GM23338 (cell line): Measurements from ENCODE around the gene CIAO3. TPM values are rescaled to one million over a fixed set of nuclear protein-coding genes. Genes with fewer than 3 reads are reported as not detected.

Source experiments
- ATAC-seq: fragments of 200-7000 bp; cut with Tn5 transposase; 3 replicates; pipeline ENCODE4 v1.9.1; 2020
- DNase-seq: peaks from one replicate; pipeline ENCODE4 v3.0.0-alpha.2; 2015; ENCODE audit warnings: low spot score
- H2AFZ ChIP-seq: fragments of 200-600 bp; sonication (generic); 2 replicates; pipeline ENCODE4 v1.8.0; 2016; ENCODE audit warnings: antibody characterized with exemption, mild to moderate bottlenecking, moderate library complexity
- H3F3A ChIP-seq: fragments of 200-600 bp; sonication (generic); replicated peaks from 2 replicates; pipeline ENCODE4 v1.8.0; 2017; ENCODE audit warnings: antibody characterized with exemption, mixed run types, low read depth
- H3K27ac ChIP-seq: fragments of 200-600 bp; sonication (generic); 2 replicates; pipeline ENCODE4 v1.6.1; 2016; ENCODE audit warnings: low read depth
- H3K27me3 ChIP-seq: fragments of 200-600 bp; sonication (generic); 2 replicates; pipeline ENCODE4 v1.8.0; 2016; ENCODE audit warnings: mild to moderate bottlenecking, mixed run types, moderate library complexity; ENCODE audit not compliant: insufficient read depth
- H3K36me3 ChIP-seq: fragments of 200-600 bp; sonication (generic); 2 replicates; pipeline ENCODE4 v1.8.0; 2016; ENCODE audit warnings: mild to moderate bottlenecking; ENCODE audit not compliant: insufficient read depth
- H3K4me1 ChIP-seq: fragments of 200-600 bp; sonication (generic); 2 replicates; pipeline ENCODE4 v1.8.0; 2016; ENCODE audit warnings: mild to moderate bottlenecking, moderate library complexity; ENCODE audit not compliant: insufficient read depth
- H3K4me2 ChIP-seq: fragments of 200-600 bp; sonication (generic); 2 replicates; pipeline ENCODE4 v1.7.1; 2017; ENCODE audit warnings: mixed run types
- H3K4me3 ChIP-seq: fragments of 200-600 bp; sonication (generic); 2 replicates; pipeline ENCODE4 v1.6.1; 2016; ENCODE audit warnings: mixed run types
- H3K79me2 ChIP-seq: fragments of 200-600 bp; sonication (generic); replicated peaks from 2 replicates; pipeline ENCODE4 v1.8.0; 2017; ENCODE audit warnings: mild to moderate bottlenecking; ENCODE audit not compliant: insufficient read depth
- H3K9me2 ChIP-seq: fragments of 200-600 bp; sonication (generic); 2 replicates; pipeline ENCODE4 v1.8.0; 2017; ENCODE audit not compliant: insufficient read depth
- H4K20me1 ChIP-seq: fragments of 200-600 bp; sonication (generic); replicated peaks from 2 replicates; pipeline ENCODE4 v1.8.0; 2017; ENCODE audit warnings: mild to moderate bottlenecking; ENCODE audit not compliant: insufficient read depth
- H3K27ac Mint-ChIP-seq: 2 replicates; pipeline ENCODE4 v1.8.0; 2020; ENCODE audit warnings: inconsistent platforms, mild to moderate bottlenecking, moderate library complexity, mixed read lengths
- H3K27me3 Mint-ChIP-seq: 3 replicates; pipeline ENCODE4 v1.8.0; 2022; ENCODE audit warnings: low read depth, mild to moderate bottlenecking, moderate library complexity, mixed read lengths, inconsistent platforms; ENCODE audit not compliant: insufficient read depth, poor library complexity
- H3K36me3 Mint-ChIP-seq: 3 replicates; pipeline ENCODE4 v1.8.0; 2021; ENCODE audit warnings: low read depth, mild to moderate bottlenecking, inconsistent platforms, moderate library complexity, mixed read lengths
- H3K4me1 Mint-ChIP-seq: 3 replicates; pipeline ENCODE4 v1.8.0; 2020; ENCODE audit warnings: mild to moderate bottlenecking, inconsistent platforms, mixed read lengths
- H3K4me3 Mint-ChIP-seq: 3 replicates; pipeline ENCODE4 v1.8.0; 2021; ENCODE audit warnings: moderate library complexity, mild to moderate bottlenecking, inconsistent platforms, mixed read lengths
- H3K9me3 Mint-ChIP-seq: 3 replicates; pipeline ENCODE4 v1.8.0; 2020; ENCODE audit warnings: moderate library complexity, mild to moderate bottlenecking, inconsistent platforms, mixed read lengths
- CREB1 ChIP-seq: fragments of 250-450 bp; sonication (Bioruptor Pico); IDR thresholded peaks from 2 replicates; pipeline ENCODE4 v1.5.0; 2020; ENCODE audit warnings: low read depth, mild to moderate bottlenecking, moderate library complexity
- NANOG ChIP-seq: IDR thresholded peaks from 2 replicates; pipeline ENCODE4 v1.6.1; 2016; ENCODE audit warnings: antibody characterized with exemption, borderline replicate concordance
- POLR2AphosphoS5 ChIP-seq: IDR thresholded peaks from 2 replicates; pipeline ENCODE4 v1.6.1; 2016; ENCODE audit warnings: antibody characterized with exemption, low read depth
- STAT1 ChIP-seq: IDR thresholded peaks from one replicate; pipeline ENCODE4 v1.6.1; 2016; ENCODE audit warnings: antibody characterized with exemption; ENCODE audit not compliant: unreplicated experiment
- ZNF114 ChIP-seq: fragments of 250-450 bp; sonication (Bioruptor Pico); IDR thresholded peaks from 2 replicates; pipeline ENCODE4 v1.5.0; 2020; ENCODE audit warnings: mild to moderate bottlenecking, moderate library complexity
- ZNF331 ChIP-seq: fragments of 250-450 bp; sonication (Bioruptor Pico); IDR thresholded peaks from 2 replicates; pipeline ENCODE4 v1.5.0; 2020; ENCODE audit warnings: low read depth, mild to moderate bottlenecking, moderate library complexity
- polyA plus RNA-seq: library from polyadenylated mRNA; unstranded; fragments of >200 nt; fragmentation: Nextera tagmentation; extraction: Ambion mirVana; gene quantifications from 2 replicates; pipeline ENCODE4 v1.2.1, GENCODE V29; 2016
- total RNA-seq: library from RNA; depleted of rRNA; stranded (reverse); fragments of >200 nt; shearing (Covaris generic); gene quantifications from 2 replicates; pipeline ENCODE4 v1.2.3, GENCODE V29; 2014
- TF ChIP-seq, protein P1 (sequence below), 2 experiments: fragments of 200-600 bp in 1 of 2; sonication (generic) in 1 of 2; conservative IDR thresholded peaks; 2 replicates each; pipeline versions ENCODE4 v1.5.1 to v1.6.1; 2016 to 2017; ENCODE audit warnings: antibody characterized with exemption in 2 of 2, low read depth in 2 of 2, mild to moderate bottlenecking in 2 of 2, moderate library complexity in 1 of 2
- TF ChIP-seq, protein P2 (sequence below): IDR thresholded peaks from one replicate; pipeline ENCODE4 v1.6.1; 2018; ENCODE audit warnings: antibody characterized with exemption; ENCODE audit not compliant: unreplicated experiment

CIAO3 gene
- total and polyA plus RNA-seq, 2 experiments from 2014 or later: 13.0 to 42.3 TPM

GRCh38 chr16:746637-747036 lies 5.8 kb upstream of the CIAO3 start (continued):
- TF ChIP-seq, protein P1, sequence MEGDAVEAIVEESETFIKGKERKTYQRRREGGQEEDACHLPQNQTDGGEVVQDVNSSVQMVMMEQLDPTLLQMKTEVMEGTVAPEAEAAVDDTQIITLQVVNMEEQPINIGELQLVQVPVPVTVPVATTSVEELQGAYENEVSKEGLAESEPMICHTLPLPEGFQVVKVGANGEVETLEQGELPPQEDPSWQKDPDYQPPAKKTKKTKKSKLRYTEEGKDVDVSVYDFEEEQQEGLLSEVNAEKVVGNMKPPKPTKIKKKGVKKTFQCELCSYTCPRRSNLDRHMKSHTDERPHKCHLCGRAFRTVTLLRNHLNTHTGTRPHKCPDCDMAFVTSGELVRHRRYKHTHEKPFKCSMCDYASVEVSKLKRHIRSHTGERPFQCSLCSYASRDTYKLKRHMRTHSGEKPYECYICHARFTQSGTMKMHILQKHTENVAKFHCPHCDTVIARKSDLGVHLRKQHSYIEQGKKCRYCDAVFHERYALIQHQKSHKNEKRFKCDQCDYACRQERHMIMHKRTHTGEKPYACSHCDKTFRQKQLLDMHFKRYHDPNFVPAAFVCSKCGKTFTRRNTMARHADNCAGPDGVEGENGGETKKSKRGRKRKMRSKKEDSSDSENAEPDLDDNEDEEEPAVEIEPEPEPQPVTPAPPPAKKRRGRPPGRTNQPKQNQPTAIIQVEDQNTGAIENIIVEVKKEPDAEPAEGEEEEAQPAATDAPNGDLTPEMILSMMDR (conservative IDR thresholded peaks at IDR 0.05; ENCODE audit: low read depth in 2 of 2): no peak
- TF ChIP-seq NANOG (no peak), STAT1 (no peak)

DNA sequence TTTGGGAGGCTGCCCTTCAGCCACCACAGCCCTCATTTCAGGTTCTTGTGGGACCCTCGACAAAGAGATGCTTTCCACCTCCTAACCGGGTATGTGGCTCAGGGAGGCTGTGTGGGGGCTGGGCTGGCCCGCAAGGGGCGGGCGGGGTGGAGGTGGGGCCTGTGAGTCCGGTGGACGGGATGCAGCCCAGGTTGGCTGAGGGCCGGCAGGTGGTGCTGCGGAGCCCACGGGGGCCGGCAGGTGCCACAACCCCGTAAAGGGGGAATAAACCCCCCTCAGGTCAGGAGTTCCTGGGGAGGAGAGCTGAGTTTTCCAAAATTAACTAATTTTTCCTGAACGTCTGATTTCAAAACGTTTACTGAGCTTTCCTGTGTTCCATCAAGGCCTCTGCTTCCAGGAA lies 4.9 kb upstream of the CIAO3 start:
- no peak overlapping the region for H3K27ac Mint-ChIP-seq
- no peaks in the 10 kb centered on the region for H4K20me1 ChIP-seq
- H3K4me1 ChIP-seq: no peaks in the 10 kb centered on the region
- no peaks in the 10 kb centered on the region for H3K9me2 ChIP-seq
- H3K36me3 Mint-ChIP-seq: no peaks in the 10 kb centered on the region
- H3K4me1 Mint-ChIP-seq: peaks cover under 1% of the 10 kb centered on the region; the same call in 1 of the 3 replicates
- H3K79me2 ChIP-seq: no peaks in the 10 kb centered on the region
- no peak overlapping the region for H3K4me3 Mint-ChIP-seq
- DNase-seq (peak; percentile 91), ATAC-seq (peak; percentile 84)
- no peaks in the 10 kb centered on the region for H3K27me3 ChIP-seq
- H3K27ac ChIP-seq: no peak overlapping the region
- H3K9me3 Mint-ChIP-seq: no peaks in the 10 kb centered on the region
- no peak overlapping the region for H3K4me2 ChIP-seq
- H3K27me3 Mint-ChIP-seq: peaks cover 14% of the 10 kb centered on the region
- H3F3A ChIP-seq: 0 out of 2 replicates have a peak, but pooled peaks cover 3% of the 10 kb centered on the region
- no peak for TF ChIP-seq ZNF114 (CRISPR knock-in tag)
- TF ChIP-seq CREB1 (CRISPR knock-in tag): no peak
- no peak for TF ChIP-seq POLR2AphosphoS5
- TF ChIP-seq, protein P1 (conservative IDR thresholded peaks at IDR 0.05; ENCODE audit: low read depth in 2 of 2): peak; percentile 62 to 73
- no peak for TF ChIP-seq ZNF331 (CRISPR knock-in tag)
- TF ChIP-seq, protein P2, sequence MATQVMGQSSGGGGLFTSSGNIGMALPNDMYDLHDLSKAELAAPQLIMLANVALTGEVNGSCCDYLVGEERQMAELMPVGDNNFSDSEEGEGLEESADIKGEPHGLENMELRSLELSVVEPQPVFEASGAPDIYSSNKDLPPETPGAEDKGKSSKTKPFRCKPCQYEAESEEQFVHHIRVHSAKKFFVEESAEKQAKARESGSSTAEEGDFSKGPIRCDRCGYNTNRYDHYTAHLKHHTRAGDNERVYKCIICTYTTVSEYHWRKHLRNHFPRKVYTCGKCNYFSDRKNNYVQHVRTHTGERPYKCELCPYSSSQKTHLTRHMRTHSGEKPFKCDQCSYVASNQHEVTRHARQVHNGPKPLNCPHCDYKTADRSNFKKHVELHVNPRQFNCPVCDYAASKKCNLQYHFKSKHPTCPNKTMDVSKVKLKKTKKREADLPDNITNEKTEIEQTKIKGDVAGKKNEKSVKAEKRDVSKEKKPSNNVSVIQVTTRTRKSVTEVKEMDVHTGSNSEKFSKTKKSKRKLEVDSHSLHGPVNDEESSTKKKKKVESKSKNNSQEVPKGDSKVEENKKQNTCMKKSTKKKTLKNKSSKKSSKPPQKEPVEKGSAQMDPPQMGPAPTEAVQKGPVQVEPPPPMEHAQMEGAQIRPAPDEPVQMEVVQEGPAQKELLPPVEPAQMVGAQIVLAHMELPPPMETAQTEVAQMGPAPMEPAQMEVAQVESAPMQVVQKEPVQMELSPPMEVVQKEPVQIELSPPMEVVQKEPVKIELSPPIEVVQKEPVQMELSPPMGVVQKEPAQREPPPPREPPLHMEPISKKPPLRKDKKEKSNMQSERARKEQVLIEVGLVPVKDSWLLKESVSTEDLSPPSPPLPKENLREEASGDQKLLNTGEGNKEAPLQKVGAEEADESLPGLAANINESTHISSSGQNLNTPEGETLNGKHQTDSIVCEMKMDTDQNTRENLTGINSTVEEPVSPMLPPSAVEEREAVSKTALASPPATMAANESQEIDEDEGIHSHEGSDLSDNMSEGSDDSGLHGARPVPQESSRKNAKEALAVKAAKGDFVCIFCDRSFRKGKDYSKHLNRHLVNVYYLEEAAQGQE: no peak
- H3K4me3 ChIP-seq: no peak overlapping the region
- H2AFZ ChIP-seq: no peak overlapping the region
- no peaks in the 10 kb centered on the region for H3K36me3 ChIP-seq
